OCI-LY3 (cell line): Measurements from ENCODE around the gene NBEA.
"Not testable (repeated sequence)": the region's sequence is repeated elsewhere in the genome, so short reads cannot be mapped to it uniquely, and the experiment has no call there.

Experiments
- EZH2phosphoT487 ChIP-seq: fragments of 200-600 bp; shearing (Covaris generic); IDR thresholded peaks from 2 replicates; pipeline ENCODE4 v1.6.1; 2018; ENCODE audit warnings: antibody characterized with exemption, mixed run types, low read depth
- TF ChIP-seq, protein P1 (sequence below): fragments of 200-600, 300-600 bp; sonication (generic); IDR thresholded peaks from 2 replicates; pipeline ENCODE4 v1.5.1; 2014; ENCODE audit warnings: antibody characterized with exemption, low read length, low read depth

DNA sequence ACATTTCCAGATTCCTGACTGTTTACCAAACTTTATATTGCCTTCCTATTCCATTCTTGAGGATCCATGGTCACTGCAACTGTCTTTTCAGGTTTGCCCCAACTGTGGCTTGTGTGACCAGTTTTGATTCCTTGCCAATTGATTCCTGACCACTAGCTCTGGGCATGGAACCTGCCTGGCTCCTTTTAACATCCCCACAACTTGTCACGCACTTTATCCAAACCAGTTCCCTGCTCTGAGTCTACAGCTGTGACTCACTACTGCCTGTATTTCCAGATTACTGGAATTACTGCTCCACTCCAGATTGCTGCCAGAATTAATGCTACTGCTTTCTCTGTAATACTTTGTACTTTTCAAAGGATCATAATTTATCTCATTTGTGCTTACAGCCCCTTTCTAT, 13.4 kb upstream of the NBEA start:
- TF ChIP-seq, protein P1, sequence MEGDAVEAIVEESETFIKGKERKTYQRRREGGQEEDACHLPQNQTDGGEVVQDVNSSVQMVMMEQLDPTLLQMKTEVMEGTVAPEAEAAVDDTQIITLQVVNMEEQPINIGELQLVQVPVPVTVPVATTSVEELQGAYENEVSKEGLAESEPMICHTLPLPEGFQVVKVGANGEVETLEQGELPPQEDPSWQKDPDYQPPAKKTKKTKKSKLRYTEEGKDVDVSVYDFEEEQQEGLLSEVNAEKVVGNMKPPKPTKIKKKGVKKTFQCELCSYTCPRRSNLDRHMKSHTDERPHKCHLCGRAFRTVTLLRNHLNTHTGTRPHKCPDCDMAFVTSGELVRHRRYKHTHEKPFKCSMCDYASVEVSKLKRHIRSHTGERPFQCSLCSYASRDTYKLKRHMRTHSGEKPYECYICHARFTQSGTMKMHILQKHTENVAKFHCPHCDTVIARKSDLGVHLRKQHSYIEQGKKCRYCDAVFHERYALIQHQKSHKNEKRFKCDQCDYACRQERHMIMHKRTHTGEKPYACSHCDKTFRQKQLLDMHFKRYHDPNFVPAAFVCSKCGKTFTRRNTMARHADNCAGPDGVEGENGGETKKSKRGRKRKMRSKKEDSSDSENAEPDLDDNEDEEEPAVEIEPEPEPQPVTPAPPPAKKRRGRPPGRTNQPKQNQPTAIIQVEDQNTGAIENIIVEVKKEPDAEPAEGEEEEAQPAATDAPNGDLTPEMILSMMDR: not testable (repeated sequence)
- not testable (repeated sequence) for TF ChIP-seq EZH2phosphoT487
